ENCODE data around the gene PRR35.

GRCh38 chr16:554640-555365, 5.4 kb upstream of the PRR35 start:
- TF ChIP-seq POLR2A (IDR thresholded peaks at IDR 0.05) (no peak), POLR2AphosphoS5 (IDR thresholded peaks at IDR 0.05; ENCODE audit: insufficient read depth in 1 of 2, low read depth in 1 of 2) (no peak)
- TF ChIP-seq, protein P1, sequence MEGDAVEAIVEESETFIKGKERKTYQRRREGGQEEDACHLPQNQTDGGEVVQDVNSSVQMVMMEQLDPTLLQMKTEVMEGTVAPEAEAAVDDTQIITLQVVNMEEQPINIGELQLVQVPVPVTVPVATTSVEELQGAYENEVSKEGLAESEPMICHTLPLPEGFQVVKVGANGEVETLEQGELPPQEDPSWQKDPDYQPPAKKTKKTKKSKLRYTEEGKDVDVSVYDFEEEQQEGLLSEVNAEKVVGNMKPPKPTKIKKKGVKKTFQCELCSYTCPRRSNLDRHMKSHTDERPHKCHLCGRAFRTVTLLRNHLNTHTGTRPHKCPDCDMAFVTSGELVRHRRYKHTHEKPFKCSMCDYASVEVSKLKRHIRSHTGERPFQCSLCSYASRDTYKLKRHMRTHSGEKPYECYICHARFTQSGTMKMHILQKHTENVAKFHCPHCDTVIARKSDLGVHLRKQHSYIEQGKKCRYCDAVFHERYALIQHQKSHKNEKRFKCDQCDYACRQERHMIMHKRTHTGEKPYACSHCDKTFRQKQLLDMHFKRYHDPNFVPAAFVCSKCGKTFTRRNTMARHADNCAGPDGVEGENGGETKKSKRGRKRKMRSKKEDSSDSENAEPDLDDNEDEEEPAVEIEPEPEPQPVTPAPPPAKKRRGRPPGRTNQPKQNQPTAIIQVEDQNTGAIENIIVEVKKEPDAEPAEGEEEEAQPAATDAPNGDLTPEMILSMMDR (IDR thresholded peaks at IDR 0.05) = no peak
